Thyroid gland (tissue), 4 donors: ENCODE data around the gene OR1E2.

Experiments used
- CTCF ChIP-seq, 6 experiments: fragments of 200-600 bp in 3 of 6; fragments of 450-650 bp in 3 of 6; sonication (generic) in 3 of 6; IDR thresholded peaks; one replicate each; pipeline ENCODE4 v1.5.1; 2016 to 2019; ENCODE audit warnings: antibody characterized with exemption in 6 of 6, mild to moderate bottlenecking in 2 of 6, inconsistent platforms in 1 of 6, moderate library complexity in 1 of 6
- POLR2A ChIP-seq, 2 donors: fragments of 450-650 bp; IDR thresholded peaks; one replicate each; pipeline ENCODE4 v1.6.1; 2017; ENCODE audit warnings: antibody characterized with exemption in 2 of 2, mild to moderate bottlenecking in 2 of 2, moderate library complexity in 1 of 2

GRCh38 chr17:3385869-3386816 lies 47.5 kb downstream of the OR1E2 start, which contains the start of gene OR3A2:
- TF ChIP-seq POLR2A (IDR thresholded peaks at IDR 0.05) (no peak), CTCF (IDR thresholded peaks at IDR 0.05) (no peak)
